Renal cortex interstitium (tissue), 11 donors: ENCODE data around the gene PEX3. TPM values are rescaled to one million over a fixed set of nuclear protein-coding genes. Genes with fewer than 3 reads are reported as not detected.
A peak's percentile ranks its signal among the peaks of the same experiment; 100 is the strongest.
"Not testable (repeated sequence)": the region's sequence is repeated elsewhere in the genome, so short reads cannot be mapped to it uniquely, and the experiment has no call there.

Experiments used
- DNase-seq, 11 donors: peaks; one replicate each; pipeline ENCODE4 v3.0.0-alpha.2; 2013; ENCODE audit warnings: low read depth in 9 of 11, low spot score in 4 of 11; ENCODE audit errors: extremely low read depth in 1 of 11
- polyA plus RNA-seq, 3 donors: library from polyadenylated mRNA; unstranded; fragments of 120-200 nt; gene quantifications; one replicate each; pipeline ENCODE4 v1.2.1, GENCODE V29; 2013; ENCODE audit not compliant: insufficient read length in 3 of 3

Gene PEX3
- polyA plus RNA-seq, 3 donors: 33.4 to 44.3 (median 40.6) TPM

DNA sequence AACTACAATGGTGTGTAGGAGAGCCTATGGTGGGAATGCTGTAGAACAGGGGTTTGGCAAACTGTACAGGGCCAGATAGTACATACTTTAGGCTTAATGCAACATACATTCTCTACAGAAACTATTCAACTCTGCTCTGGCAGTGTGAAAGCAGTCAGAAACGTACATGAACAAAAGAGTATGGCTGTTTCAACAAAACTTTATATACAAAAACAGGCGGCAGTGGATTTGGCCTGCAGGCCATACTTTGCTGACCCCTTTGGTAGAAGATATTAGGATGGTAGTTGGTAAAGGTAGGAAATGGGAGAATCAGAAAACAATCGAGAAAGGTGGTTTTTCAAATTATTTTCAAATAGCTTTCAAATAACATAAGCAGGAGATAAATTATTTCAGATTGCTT, 36.1 kb downstream of the PEX3 start:
- DNase-seq: no peak

GRCh38 chr6:143490244-143490643, 39.6 kb downstream of the PEX3 start:
- DNase-seq: no peak

GRCh38 chr6:143490775-143491174, 40.2 kb downstream of the PEX3 start:
- no peak for DNase-seq

DNA sequence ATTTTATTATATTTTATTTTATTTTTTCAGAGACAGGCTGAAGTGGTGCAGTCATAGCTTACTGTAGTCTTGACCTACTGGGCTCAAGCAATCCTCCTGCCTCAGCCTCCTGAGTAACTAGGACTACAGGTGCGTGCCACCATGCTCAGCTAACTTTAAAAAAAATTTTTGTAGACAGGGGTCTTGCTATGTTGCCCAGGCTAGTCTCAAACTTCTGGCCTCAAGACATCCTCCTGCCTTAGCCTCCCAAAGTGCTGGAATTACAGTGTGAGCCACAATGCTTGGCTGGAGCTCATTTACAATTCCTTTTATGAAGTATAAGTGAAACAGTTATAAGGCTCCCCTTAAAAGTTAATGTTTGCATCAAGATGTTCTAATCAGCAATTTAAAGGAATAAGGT, 46.4 kb downstream of the PEX3 start:
- DNase-seq: no peak

DNA sequence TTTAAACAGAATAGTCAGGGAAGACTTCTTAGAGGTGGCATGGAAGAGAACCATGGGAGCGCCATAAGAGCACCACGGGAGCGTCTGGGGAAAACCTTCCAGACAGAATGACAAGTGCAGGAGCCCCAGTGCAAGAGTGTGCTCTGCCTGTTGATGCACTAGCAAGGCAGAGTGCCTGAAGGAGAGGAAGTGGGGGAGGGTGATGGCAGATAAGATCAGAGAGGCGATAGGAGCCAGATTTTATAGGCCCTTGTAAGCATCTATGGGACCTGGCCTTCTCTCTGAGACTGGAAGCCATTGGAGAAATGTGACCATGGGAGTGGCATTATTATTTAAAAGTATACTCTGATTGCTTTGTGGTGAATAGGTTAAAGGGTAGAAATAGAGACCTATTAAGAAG, 47.8 kb downstream of the PEX3 start:
- DNase-seq: no peak

GRCh38 chr6:143501851-143502250, 51.2 kb downstream of the PEX3 start:
- DNase-seq: no peak

DNA sequence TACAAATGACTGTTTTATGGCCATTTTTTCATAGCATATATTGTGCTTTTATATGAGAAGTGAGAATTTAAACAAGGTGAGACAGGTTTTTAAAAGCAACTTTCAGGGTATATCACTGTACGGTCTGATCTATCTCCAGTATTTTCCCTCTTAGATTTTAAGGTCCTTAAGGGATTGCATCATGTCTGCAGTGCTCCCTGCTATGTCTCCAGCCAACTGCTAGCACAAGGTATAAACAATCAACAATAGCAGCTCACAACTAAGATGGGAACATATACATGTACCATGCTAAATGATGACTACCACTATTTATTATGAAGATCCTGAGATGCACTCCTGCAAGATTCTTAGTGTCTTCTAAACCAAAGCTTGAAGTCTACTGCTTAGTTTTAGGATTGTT, 53.8 kb downstream of the PEX3 start:
- no peak for DNase-seq

DNA sequence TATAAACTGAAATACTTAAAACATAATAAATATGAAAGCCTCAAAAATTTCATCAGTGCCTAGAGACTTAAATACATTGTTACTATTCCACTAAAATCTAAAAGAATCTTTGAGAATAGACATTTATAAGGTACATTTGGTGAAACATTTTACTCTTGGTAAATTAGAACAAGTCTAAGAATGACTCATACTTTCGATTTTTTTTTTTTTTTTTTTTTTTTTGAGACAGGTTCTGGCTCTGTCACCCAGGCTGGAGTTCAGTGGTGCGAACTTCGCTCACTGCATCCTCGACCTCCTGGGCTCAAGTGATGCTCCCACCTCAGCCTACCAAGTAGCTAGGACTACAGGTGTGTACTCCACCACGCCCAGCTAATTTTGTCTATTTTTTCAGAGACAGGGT, 54.5 kb downstream of the PEX3 start:
- no peak for DNase-seq

GRCh38 chr6:143505537-143505936, 54.9 kb downstream of the PEX3 start:
- DNase-seq: no peak

DNA sequence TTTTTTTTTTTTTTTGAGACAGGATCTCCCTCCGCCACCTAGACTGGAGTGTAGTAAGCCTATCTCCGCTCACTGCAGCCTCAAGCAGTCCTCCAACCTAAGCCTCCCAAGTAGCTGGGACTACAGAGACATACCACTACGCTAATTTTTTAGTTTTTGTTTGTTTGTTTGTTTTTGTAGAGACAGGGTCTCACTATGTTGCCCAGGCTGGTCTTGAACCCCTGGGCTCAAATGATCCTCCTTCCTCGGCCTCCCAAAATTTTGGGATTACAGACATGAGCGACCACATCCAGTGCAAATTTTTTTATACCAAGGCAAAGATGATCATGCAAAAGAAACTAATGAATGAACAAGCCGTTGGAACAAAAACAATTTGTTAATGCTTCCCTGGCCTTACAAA, 55.6 kb downstream of the PEX3 start:
- no peak for DNase-seq

DNA sequence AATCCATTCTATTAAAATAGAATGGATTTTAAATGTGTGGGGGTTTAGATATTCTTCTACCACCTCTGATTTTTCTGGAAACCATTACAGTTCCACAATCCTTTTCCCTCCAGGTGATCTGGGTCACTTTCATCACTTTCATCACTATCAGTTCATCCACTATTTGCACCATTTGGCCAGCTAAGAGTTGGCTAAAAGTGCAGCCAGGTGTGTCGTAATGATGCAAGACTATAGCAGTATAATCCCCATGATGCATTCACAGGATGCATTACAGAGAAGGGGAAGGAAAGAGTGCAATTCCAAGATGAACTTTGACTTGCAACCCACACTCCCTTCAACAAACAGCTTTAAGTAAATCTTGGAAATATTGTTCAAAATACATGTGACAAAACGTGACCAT, 56.0 kb downstream of the PEX3 start:
- DNase-seq: no peak

GRCh38 chr6:143507358-143508145, 56.9 kb downstream of the PEX3 start:
- no peak for DNase-seq

- DNase-seq: not testable (repeated sequence)
These were observed 59.7 kb downstream of the PEX3 start for GRCh38 chr6:143510326-143510725.

- DNase-seq: peak; percentile 68 to 88 (median 82)
These were observed 60.6 kb downstream of the PEX3 start, which contains the start of gene FUCA2 for GRCh38 chr6:143510991-143511891. TSS of gene FUCA2 (minus strand) at chr6:143511720. CDS start at chr6:143511634, 86 bp downstream.

- DNase-seq: no peak
These were observed 62.8 kb downstream of the PEX3 start for GRCh38 chr6:143513410-143513809.

- DNase-seq: no peak
These were observed 64.6 kb downstream of the PEX3 start for GRCh38 chr6:143515061-143515760.

GRCh38 chr6:143515766-143516355, 65.3 kb downstream of the PEX3 start:
- no peak for DNase-seq

DNA sequence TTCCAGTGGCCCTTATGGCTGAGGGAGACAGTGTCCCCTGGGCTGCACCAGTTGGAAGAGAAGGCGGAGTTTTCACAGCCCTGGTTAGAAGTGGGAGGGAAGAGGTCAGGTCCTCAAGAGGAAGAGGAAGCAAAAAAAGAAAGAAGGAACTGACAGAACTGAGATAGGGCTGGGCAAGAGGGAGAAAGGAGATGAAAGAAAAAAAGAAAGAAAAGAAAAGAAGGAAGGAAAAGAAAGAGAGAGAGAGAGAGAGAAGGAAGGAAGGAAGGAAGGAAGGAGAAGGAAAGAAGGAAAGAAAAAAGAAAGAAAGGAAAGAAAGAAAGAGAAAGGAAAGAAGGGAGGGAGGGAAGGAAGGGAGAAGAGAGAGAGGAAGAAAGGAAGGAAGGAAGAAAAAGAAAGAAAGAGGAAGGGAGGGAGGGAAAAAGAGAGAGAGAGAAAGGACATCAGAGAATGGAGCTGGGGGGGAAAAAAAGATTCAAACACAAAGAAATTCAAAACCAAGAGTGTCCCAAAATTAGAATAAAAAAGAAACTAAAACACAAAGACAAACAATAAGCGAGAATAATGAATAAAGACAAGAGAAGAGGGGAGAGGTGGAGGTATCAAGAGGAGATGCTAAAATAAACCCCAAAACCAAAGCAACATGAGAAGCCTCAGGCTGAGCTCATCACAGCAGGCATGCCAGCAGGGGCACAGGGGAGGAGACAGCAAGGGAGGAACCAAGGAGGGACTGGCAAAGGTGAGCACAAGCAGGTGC, 66.3 kb downstream of the PEX3 start:
- DNase-seq: no peak

DNA sequence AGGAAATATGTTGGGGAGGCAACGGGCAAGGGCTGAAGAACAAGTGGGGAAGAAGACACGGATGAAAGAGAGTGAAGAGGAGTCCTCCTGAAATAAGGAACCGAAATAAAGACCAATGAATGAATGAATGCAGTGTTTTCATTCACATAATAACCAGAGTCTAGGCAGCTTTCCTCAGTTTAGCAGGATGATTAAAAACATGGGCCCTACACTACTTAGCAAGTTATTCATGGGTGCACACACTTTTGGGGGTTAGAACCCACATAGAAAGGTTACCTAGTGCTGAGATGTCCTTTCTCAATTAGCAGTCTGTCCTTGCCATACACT, 66.8 kb downstream of the PEX3 start:
- no peak for DNase-seq
